ENCODE measurements around the gene DPYSL5. TPM values are rescaled to one million over a fixed set of nuclear protein-coding genes. Genes with fewer than 3 reads are reported as not detected.
"Not testable (repeated sequence)": the region's sequence is repeated elsewhere in the genome, so short reads cannot be mapped to it uniquely, and the experiment has no call there.

DPYSL5 gene
- total RNA-seq, 4 donors from 2014 or later, result 0.13 to 0.50 (median 0.41) TPM

- Histone ChIP-seq H3K27ac (replicated peaks in 1 of 4) (no peak overlapping the region), H3K27me3 (peaks cover 0 to 31% (median 0%) of the 10 kb centered on the region in 4 donors), H3K36me3 (no peaks in the 10 kb centered on the region), H3K9me3 (no peaks in the 10 kb centered on the region), H3K4me3 (no peak overlapping the region), H3K4me1 (no peaks in the 10 kb centered on the region)
- peak; percentile 34 for DNase-seq (ENCODE audit: extremely low spot score)
- WGBS, result 88% methylated on average over 7 of the region's 7 CpGs
- TF ChIP-seq CTCF (IDR thresholded peaks at IDR 0.05), result no peak
- no peak for TF ChIP-seq EP300 (IDR thresholded peaks at IDR 0.05)
- TF ChIP-seq POLR2A (IDR thresholded peaks at IDR 0.05; ENCODE audit: low read depth), result no peak
- no peak for TF ChIP-seq POLR2AphosphoS5 (IDR thresholded peaks at IDR 0.05)
- intact Hi-C loops (cut with DNase I), result no loop called here
Measured at GRCh38 chr2:26876260-26876659, 28.3 kb downstream of the DPYSL5 start.

GRCh38 chr2:26877276-26877675 is 29.3 kb downstream of the DPYSL5 start:
- peak; percentile 24 for DNase-seq (ENCODE audit: extremely low spot score)
- intact Hi-C loops (cut with DNase I), result no loop called here
- no peak overlapping the region for H3K27ac ChIP-seq (replicated peaks in 1 of 4)
- H3K4me1 ChIP-seq, result no peaks in the 10 kb centered on the region
- WGBS, result 87% methylated on average over 2 of the region's 2 CpGs
- H3K9me3 ChIP-seq, result no peaks in the 10 kb centered on the region
- no peaks in the 10 kb centered on the region for H3K36me3 ChIP-seq
- TF ChIP-seq POLR2A (IDR thresholded peaks at IDR 0.05; ENCODE audit: low read depth), result no peak
- TF ChIP-seq CTCF (IDR thresholded peaks at IDR 0.05), result no peak
- no peak for TF ChIP-seq EP300 (IDR thresholded peaks at IDR 0.05)
- no peak for TF ChIP-seq POLR2AphosphoS5 (IDR thresholded peaks at IDR 0.05)
- no peak overlapping the region for H3K4me3 ChIP-seq
- H3K27me3 ChIP-seq, result peaks cover 0 to 29% (median 0%) of the 10 kb centered on the region in 4 donors

- Histone ChIP-seq H3K36me3 (no peaks in the 10 kb centered on the region), H3K27ac (replicated peaks in 1 of 4) (no peak overlapping the region), H3K4me1 (no peaks in the 10 kb centered on the region), H3K9me3 (no peaks in the 10 kb centered on the region), H3K4me3 (no peak overlapping the region), H3K27me3 (peaks cover 0 to 28% (median 0%) of the 10 kb centered on the region in 4 donors)
- 76% methylated on average over 2 of the region's 2 CpGs for WGBS
- DNase-seq (ENCODE audit: extremely low spot score), result peak; percentile 66
- TF ChIP-seq CTCF (IDR thresholded peaks at IDR 0.05) (no peak), POLR2A (IDR thresholded peaks at IDR 0.05; ENCODE audit: low read depth) (no peak)
- intact Hi-C loops (cut with DNase I), result no loop called here
Measured at GRCh38 chr2:26880161-26880560, 32.2 kb downstream of the DPYSL5 start.

GRCh38 chr2:26880910-26881435 is 33.0 kb downstream of the DPYSL5 start:
- Histone ChIP-seq H3K4me1 (no peaks in the 10 kb centered on the region), H3K36me3 (no peaks in the 10 kb centered on the region), H3K9me3 (no peaks in the 10 kb centered on the region), H3K4me3 (no peak overlapping the region), H3K27ac (replicated peaks in 1 of 4) (no peak overlapping the region), H3K27me3 (peaks cover 0 to 28% (median 0%) of the 10 kb centered on the region in 4 donors)
- peak; percentile 75 for DNase-seq (ENCODE audit: extremely low spot score)
- 72% methylated on average over 10 of the region's 10 CpGs for WGBS
- TF ChIP-seq POLR2A (IDR thresholded peaks at IDR 0.05; ENCODE audit: low read depth), result no peak
- TF ChIP-seq POLR2AphosphoS5 (IDR thresholded peaks at IDR 0.05), result no peak
- no peak for TF ChIP-seq EP300 (IDR thresholded peaks at IDR 0.05)
- TF ChIP-seq CTCF (IDR thresholded peaks at IDR 0.05), result no peak
- intact Hi-C loops (cut with DNase I), result no loop called here

DNA sequence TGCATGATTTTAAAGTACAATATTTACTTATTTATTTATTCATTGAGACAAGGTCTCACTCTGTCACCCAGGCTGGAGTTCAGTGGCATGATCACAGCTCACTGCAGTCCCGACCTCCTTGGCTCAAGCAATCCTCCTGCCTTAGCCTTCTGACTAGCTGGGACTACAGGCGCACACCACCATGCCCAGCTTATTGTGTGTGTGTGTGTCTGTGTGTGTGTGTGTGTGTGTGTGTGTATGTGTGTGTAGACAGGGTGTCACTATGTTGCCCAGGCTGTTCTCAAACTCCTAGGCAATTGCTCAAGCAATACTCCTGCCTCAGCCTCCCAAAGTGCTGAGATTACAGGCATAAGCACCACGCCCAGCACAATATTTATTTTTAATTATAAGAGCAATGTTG is 34.3 kb downstream of the DPYSL5 start:
- H3K9me3 ChIP-seq; intact Hi-C loops (cut with DNase I); H3K4me1 ChIP-seq; H3K27ac ChIP-seq (replicated peaks in 1 of 4); H3K36me3 ChIP-seq; H3K4me3 ChIP-seq: not testable (repeated sequence)
- peak; percentile 77 for DNase-seq (ENCODE audit: extremely low spot score)
- peaks cover 0 to 24% (median 0%) of the 10 kb centered on the region in 4 donors for H3K27me3 ChIP-seq
- 73% methylated on average over 3 of the region's 3 CpGs for WGBS
